BE2C (cell line): ENCODE measurements around the gene MUC5AC.

Source experiments
- DNase-seq: peaks from one replicate; pipeline ENCODE4 v3.0.0-alpha.2; 2020
- H3K27me3 ChIP-seq: fragments of 250-450 bp; sonication (Bioruptor Pico); 2 replicates; pipeline ENCODE4 v1.5.1; 2020; ENCODE audit warnings: mild to moderate bottlenecking
- H3K36me3 ChIP-seq: fragments of 250-450 bp; sonication (Bioruptor Pico); 2 replicates; pipeline ENCODE4 v1.5.1; 2020; ENCODE audit warnings: mild to moderate bottlenecking
- H3K4me1 ChIP-seq: fragments of 250-450 bp; sonication (Bioruptor Pico); 2 replicates; pipeline ENCODE4 v1.5.1; 2020
- H3K4me3 ChIP-seq: 2 replicates; pipeline ENCODE4 v1.5.1; 2011; ENCODE audit warnings: low read depth, low read length
- H3K9me3 ChIP-seq: fragments of 250-450 bp; sonication (Bioruptor Pico); 2 replicates; pipeline ENCODE4 v1.5.1; 2020
- TF ChIP-seq, protein P1 (sequence below): IDR thresholded peaks from 2 replicates; pipeline ENCODE4 v1.5.1; 2012; ENCODE audit warnings: mild to moderate bottlenecking, low read depth, low read length

The MUC5AC gene

DNA sequence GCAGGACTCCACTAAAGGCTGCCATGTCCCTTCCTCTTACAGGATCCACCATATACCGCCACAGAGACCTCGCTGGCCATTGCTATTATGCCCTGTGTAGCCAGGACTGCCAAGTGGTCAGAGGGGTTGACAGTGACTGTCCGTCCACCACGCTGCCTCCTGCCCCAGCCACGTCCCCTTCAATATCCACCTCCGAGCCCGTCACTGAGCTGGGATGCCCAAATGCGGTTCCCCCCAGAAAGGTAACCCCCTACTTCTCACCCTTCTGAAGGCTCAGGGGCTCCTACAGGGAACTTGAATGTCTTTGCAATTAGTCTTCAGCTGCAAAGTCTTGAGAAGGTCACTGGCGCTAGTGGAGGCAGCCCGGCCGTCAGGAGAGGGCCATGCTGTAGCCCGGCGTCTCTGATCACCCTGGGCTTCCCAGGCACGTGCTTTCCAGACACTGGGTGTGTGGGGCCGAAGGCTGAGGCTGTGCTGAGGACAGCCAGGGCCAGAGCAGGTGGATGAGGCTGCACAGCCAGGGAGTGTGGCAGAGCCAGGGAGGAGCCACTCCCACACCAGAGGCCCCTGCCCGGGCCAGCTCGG lies 35.1 kb downstream of the MUC5AC start:
- no peak for DNase-seq
- Histone ChIP-seq H3K9me3 (no peaks in the 10 kb centered on the region), H3K4me3 (no peak overlapping the region), H3K36me3 (no peaks in the 10 kb centered on the region), H3K4me1 (no peaks in the 10 kb centered on the region), H3K27me3 (no peaks in the 10 kb centered on the region)
- TF ChIP-seq, protein P1, sequence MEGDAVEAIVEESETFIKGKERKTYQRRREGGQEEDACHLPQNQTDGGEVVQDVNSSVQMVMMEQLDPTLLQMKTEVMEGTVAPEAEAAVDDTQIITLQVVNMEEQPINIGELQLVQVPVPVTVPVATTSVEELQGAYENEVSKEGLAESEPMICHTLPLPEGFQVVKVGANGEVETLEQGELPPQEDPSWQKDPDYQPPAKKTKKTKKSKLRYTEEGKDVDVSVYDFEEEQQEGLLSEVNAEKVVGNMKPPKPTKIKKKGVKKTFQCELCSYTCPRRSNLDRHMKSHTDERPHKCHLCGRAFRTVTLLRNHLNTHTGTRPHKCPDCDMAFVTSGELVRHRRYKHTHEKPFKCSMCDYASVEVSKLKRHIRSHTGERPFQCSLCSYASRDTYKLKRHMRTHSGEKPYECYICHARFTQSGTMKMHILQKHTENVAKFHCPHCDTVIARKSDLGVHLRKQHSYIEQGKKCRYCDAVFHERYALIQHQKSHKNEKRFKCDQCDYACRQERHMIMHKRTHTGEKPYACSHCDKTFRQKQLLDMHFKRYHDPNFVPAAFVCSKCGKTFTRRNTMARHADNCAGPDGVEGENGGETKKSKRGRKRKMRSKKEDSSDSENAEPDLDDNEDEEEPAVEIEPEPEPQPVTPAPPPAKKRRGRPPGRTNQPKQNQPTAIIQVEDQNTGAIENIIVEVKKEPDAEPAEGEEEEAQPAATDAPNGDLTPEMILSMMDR, result no peak

DNA sequence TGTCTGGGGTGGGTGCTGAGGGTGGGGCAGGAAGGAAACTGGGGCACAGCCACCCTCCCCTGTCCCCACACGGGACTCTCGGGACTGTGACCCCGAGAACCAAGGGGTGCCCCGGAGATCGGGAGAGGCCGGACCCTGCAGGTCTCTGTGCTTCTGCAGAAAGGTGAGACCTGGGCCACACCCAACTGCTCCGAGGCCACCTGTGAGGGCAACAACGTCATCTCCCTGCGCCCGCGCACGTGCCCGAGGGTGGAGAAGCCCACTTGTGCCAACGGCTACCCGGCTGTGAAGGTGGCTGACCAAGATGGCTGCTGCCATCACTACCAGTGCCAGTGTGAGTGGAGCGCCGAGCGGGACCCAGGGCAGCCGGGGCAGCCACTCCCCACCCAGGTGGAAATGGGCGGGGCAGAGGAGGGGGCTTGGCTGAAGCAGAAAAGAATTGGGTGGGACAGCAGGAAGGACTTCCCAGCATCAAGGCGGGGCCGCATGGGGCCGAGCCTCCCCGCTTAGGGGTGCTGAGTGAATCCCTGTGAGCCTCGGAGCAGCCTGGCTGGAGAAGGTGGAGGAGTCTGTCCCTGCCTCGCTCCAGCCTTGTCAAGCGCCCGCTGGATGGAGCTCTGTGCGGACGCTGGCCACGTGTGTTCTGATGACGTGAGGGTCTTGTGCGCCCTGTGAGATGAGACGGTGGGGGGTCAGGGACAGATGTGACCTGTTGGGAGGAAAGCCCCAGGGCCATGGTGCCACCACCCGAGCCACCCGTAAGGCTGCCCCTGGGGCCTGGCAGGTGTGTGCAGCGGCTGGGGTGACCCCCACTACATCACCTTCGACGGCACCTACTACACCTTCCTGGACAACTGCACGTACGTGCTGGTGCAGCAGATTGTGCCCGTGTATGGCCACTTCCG lies 35.8 kb downstream of the MUC5AC start:
- H3K27me3 ChIP-seq, result no peaks in the 10 kb centered on the region
- no peaks in the 10 kb centered on the region for H3K4me1 ChIP-seq
- no peaks in the 10 kb centered on the region for H3K9me3 ChIP-seq
- TF ChIP-seq, protein P1, result no peak
- DNase-seq, result no peak
- H3K4me3 ChIP-seq, result no peak overlapping the region
- H3K36me3 ChIP-seq, result no peaks in the 10 kb centered on the region

DNA sequence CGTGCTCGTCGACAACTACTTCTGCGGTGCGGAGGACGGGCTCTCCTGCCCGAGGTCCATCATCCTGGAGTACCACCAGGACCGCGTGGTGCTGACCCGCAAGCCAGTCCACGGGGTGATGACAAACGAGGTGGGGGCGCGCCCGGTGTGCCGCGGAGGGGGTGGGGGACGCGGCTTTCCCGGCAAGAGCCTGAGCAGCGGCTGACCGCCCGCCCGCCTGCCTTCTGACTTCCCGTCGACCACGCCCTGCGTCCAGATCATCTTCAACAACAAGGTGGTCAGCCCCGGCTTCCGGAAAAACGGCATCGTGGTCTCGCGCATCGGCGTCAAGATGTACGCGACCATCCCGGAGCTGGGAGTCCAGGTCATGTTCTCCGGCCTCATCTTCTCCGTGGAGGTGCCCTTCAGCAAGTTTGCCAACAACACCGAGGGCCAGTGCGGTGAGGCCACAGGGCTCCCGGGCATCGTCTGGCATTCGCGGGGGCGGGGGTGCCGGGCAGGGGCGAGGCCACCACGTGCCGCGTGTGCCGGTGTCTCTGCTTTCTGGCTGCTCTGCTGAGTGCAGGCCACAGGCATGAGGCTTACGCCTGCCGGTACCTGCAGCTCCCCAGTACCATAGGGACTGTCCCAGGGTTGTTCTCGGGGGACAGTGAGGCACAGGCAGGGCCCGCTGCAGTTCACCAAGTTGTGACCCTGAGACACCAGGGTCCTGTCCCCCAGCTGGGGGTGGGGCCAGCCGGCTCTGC lies 36.7 kb downstream of the MUC5AC start:
- Histone ChIP-seq H3K4me1 (no peaks in the 10 kb centered on the region), H3K36me3 (no peaks in the 10 kb centered on the region), H3K4me3 (no peak overlapping the region), H3K9me3 (no peaks in the 10 kb centered on the region), H3K27me3 (peaks cover 4% of the 10 kb centered on the region; the same call in 1 of the 2 replicates)
- no peak for DNase-seq
- TF ChIP-seq, protein P1, result no peak

DNA sequence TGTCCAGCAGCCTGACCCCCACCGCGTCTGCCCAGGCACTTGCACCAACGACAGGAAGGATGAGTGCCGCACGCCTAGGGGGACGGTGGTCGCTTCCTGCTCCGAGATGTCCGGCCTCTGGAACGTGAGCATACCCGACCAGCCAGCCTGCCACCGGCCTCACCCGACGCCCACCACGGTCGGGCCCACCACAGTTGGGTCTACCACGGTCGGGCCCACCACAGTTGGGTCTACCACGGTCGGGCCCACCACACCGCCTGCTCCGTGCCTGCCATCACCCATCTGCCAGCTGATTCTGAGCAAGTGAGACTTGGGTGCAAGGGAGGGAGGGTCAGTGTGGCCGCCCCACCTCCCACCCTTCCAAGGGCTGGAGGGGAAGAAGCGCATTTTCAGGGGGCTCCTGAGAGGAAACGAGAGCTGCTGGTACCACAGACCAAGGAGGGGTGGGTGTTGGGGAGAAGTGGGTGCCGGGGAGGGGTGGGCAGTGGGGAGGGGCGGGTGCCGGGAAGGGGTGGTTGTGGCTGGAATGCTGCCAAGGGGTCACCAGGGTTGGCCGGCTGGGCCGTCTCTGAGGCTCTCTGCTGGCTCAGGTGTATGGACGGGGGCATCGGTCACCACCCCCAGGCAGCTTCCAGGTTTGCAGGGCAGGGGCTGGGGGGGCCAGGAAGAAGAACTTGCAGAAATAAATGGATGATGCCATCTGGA lies 37.4 kb downstream of the MUC5AC start:
- TF ChIP-seq, protein P1, result no peak
- H3K9me3 ChIP-seq, result no peaks in the 10 kb centered on the region
- DNase-seq, result no peak

DNA sequence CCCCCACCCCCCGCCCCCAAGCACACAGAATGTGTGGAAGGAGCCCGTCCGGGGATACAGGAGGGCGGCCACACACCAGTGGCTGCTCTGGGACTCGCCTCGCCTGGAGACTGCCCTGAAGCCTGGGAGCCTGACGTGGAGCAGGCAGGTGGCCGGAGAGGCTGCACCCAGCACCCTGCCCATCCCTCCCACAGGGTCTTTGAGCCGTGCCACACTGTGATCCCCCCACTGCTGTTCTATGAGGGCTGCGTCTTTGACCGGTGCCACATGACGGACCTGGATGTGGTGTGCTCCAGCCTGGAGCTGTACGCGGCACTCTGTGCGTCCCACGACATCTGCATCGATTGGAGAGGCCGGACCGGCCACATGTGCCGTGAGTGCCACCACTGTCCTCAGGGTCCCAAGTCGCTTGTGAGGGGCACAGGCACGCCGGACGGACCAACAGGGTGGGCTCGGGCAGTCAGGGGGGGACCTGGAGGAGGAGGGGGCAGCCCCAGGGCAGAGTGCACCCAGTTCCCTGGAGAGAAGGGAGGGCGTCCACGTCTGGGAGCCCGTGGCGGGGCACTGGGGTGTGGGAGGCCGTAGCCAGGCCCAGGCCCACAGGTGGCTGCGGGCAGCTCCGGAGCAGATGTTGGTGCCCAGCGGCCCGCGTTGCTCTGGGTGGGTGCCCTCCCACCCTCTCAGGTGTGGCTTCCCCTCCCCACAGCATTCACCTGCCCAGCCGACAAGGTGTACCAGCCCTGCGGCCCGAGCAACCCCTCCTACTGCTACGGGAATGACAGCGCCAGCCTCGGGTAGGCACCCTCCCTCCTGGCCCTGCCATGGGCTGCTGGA lies 38.1 kb downstream of the MUC5AC start:
- H3K4me1 ChIP-seq, result no peaks in the 10 kb centered on the region
- H3K27me3 ChIP-seq, result peaks cover 16% of the 10 kb centered on the region
- H3K4me3 ChIP-seq, result no peak overlapping the region
- no peaks in the 10 kb centered on the region for H3K36me3 ChIP-seq
- DNase-seq, result no peak
- TF ChIP-seq, protein P1, result no peak
- H3K9me3 ChIP-seq, result no peaks in the 10 kb centered on the region

More for the DNA sequence above, 37.4 kb downstream of the MUC5AC start:
- peaks cover 11% of the 10 kb centered on the region for H3K27me3 ChIP-seq
- H3K4me1 ChIP-seq, result no peaks in the 10 kb centered on the region
- no peak overlapping the region for H3K4me3 ChIP-seq
- no peaks in the 10 kb centered on the region for H3K36me3 ChIP-seq
